ENCODE data around the gene TAF1C. TPM values are rescaled to one million over a fixed set of nuclear protein-coding genes. Genes with fewer than 3 reads are reported as not detected.

Gene TAF1C, protein sequence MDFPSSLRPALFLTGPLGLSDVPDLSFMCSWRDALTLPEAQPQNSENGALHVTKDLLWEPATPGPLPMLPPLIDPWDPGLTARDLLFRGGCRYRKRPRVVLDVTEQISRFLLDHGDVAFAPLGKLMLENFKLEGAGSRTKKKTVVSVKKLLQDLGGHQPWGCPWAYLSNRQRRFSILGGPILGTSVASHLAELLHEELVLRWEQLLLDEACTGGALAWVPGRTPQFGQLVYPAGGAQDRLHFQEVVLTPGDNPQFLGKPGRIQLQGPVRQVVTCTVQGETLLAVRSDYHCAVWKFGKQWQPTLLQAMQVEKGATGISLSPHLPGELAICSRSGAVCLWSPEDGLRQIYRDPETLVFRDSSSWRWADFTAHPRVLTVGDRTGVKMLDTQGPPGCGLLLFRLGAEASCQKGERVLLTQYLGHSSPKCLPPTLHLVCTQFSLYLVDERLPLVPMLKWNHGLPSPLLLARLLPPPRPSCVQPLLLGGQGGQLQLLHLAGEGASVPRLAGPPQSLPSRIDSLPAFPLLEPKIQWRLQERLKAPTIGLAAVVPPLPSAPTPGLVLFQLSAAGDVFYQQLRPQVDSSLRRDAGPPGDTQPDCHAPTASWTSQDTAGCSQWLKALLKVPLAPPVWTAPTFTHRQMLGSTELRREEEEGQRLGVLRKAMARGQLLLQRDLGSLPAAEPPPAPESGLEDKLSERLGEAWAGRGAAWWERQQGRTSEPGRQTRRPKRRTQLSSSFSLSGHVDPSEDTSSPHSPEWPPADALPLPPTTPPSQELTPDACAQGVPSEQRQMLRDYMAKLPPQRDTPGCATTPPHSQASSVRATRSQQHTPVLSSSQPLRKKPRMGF
- total RNA-seq (2022; extraction: Qiagen RNA extraction; ENCODE audit: low read depth), result 22.1 to 32.2 TPM (median 28.7 TPM) in 5 replicates

GRCh38 chr16:84186685-84187437, at the start of gene TAF1C:
TAF1C (minus strand) TSS chr16:84187057; CDS start chr16:84184988, 2,069 bp downstream.

DNA sequence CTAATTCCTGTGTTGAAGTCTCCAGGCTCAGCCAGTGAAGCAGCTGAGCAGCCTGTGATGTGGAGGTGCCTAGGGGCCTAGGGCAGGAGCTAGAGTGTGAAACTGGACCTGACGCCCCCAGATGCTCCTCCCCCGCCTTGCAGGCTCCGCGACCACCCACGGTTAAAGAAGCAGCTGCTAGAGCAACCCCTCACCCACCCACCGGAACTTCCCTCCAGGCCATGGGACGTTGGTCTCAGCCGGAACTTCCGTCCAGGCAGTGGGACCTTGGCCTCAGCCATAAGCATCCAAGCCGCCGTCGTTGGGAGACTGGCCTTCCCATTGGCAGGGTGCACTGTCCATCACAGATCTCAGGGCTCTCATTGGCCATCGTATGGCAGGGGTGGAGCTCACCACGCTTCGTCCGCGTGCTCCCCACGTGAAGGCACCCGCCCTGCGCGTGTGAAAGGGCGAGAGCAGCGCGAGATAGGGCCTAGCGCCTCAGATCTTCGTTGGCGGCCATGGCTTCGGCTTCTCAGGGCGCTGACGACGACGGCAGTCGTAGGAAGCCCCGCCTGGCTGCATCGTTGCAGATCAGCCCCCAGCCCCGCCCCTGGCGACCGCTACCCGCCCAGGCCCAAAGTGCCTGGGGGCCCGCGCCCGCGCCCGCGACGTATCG, 4.0 kb upstream of the TAF1C start, which contains the start of gene ADAD2:
ADAD2 (plus strand) TSS at position 427 of the 658 bp plus-strand sequence; CDS start at position 501, 74 bp downstream.

GRCh38 chr16:84144859-84145639, 41.8 kb downstream of the TAF1C start, which contains the start of the genes DNAAF1 and HSDL1:
DNAAF1 (plus strand) TSS chr16:84145308; CDS start chr16:84145441, 133 bp downstream.
HSDL1 (minus strand) TSS chr16:84145177; CDS start chr16:84131321, 13,856 bp downstream.

Other genes with a start within 250 kb of the TAF1C start
- gene OSGIN1, start 233.8 kb downstream of the TAF1C start, total RNA-seq (2022; extraction: Qiagen RNA extraction; ENCODE audit: low read depth), result 18.7 to 43.3 TPM (median 26.7 TPM) in 5 replicates
- gene NECAB2, start 218.8 kb downstream of the TAF1C start, total RNA-seq (2022; extraction: Qiagen RNA extraction; ENCODE audit: low read depth), result 1.9 to 2.9 TPM (median 2.4 TPM) in 5 replicates
- gene SLC38A8, start 144.3 kb downstream of the TAF1C start, total RNA-seq (2022; extraction: Qiagen RNA extraction; ENCODE audit: low read depth), result not detected in 5 replicates
- 38.7 to 46.5 TPM (median 43.8 TPM) in 5 replicates for gene MBTPS1, start 70.1 kb downstream of the TAF1C start, total RNA-seq (2022; extraction: Qiagen RNA extraction; ENCODE audit: low read depth)
- 16.9 to 19.1 TPM (median 18.7 TPM) in 5 replicates for gene HSDL1, start 41.9 kb downstream of the TAF1C start, total RNA-seq (2022; extraction: Qiagen RNA extraction; ENCODE audit: low read depth)
- gene DNAAF1, start 41.7 kb downstream of the TAF1C start, total RNA-seq (2022; extraction: Qiagen RNA extraction; ENCODE audit: low read depth), result 0.21 to 0.47 TPM (median 0.43 TPM) in 5 replicates
- gene ADAD2, start 4.1 kb upstream of the TAF1C start, total RNA-seq (2022; extraction: Qiagen RNA extraction; ENCODE audit: low read depth), result not detected in 5 replicates
- gene KCNG4, start 53.0 kb upstream of the TAF1C start, total RNA-seq (2022; extraction: Qiagen RNA extraction; ENCODE audit: low read depth), result not detected in 5 replicates
- 0.22 TPM in 1 of 5 replicates, not detected in the others for gene WFDC1, start 107.8 kb upstream of the TAF1C start, total RNA-seq (2022; extraction: Qiagen RNA extraction; ENCODE audit: low read depth)
- gene ATP2C2, start 181.5 kb upstream of the TAF1C start, total RNA-seq (2022; extraction: Qiagen RNA extraction; ENCODE audit: low read depth), result 0.09 to 0.27 TPM (median 0.22 TPM) in 5 replicates

Measured in A549 treated with GW870086 at 1 μM for 4 hours (cell line).